OCI-LY7 (cell line): ENCODE measurements around the gene NCBP1. TPM values are rescaled to one million over a fixed set of nuclear protein-coding genes. Genes with fewer than 3 reads are reported as not detected.

Source experiments
- BruUV-seq: library from RNA; stranded (reverse); fragments of 400-500 nt; replicated peaks from 2 replicates; lab custom pipeline; 2021; lab: Mats Ljungman, UMichigan
- CTCF ChIA-PET: fragments of 300-600 bp; sonication (Branson Sonifier 250); formaldehyde crosslinking; loops from one replicate; lab custom pipeline; 2022; ENCODE audit warnings: antibody characterized with exemption; ENCODE audit not compliant: unreplicated experiment; lab: Charles Lee
- POLR2A ChIA-PET: fragments of 300-600 bp; sonication (Branson Sonifier 250); formaldehyde crosslinking; loops from one replicate; lab custom pipeline; 2022; ENCODE audit warnings: antibody characterized with exemption; lab: Charles Lee
- DNase-seq: peaks from one replicate; pipeline ENCODE4 v3.0.0-alpha.2; 2015; ENCODE audit warnings: low spot score
- H2AFZ ChIP-seq: fragments of 200-600 bp; sonication (generic), shearing (Covaris generic); 2 replicates; pipeline ENCODE4 v1.6.1; 2014; ENCODE audit warnings: mild to moderate bottlenecking, antibody characterized with exemption, low read length, moderate library complexity
- H3K27ac ChIP-seq: fragments of 200-600 bp; sonication (generic); 2 replicates; pipeline ENCODE4 v1.5.1; 2014; ENCODE audit warnings: mixed run types, low read depth, mild to moderate bottlenecking, moderate library complexity, low read length, inconsistent platforms; ENCODE audit not compliant: poor library complexity, severe bottlenecking
- H3K36me3 ChIP-seq: fragments of 200-600 bp; sonication (generic); 2 replicates; pipeline ENCODE4 v1.6.1; 2014; ENCODE audit warnings: mild to moderate bottlenecking, antibody characterized with exemption, low read length, moderate library complexity, mixed read lengths; ENCODE audit not compliant: insufficient read depth
- H3K4me1 ChIP-seq: fragments of 200-600 bp; sonication (generic); 2 replicates; pipeline ENCODE4 v1.5.1; 2014; ENCODE audit warnings: mild to moderate bottlenecking, low read length; ENCODE audit not compliant: insufficient read depth, poor library complexity, severe bottlenecking
- H3K4me2 ChIP-seq: fragments of 200-600 bp; sonication (generic); 2 replicates; pipeline ENCODE4 v1.6.1; 2014; ENCODE audit warnings: mild to moderate bottlenecking, low read length
- H3K4me3 ChIP-seq: fragments of 200-600 bp; sonication (generic); 2 replicates; pipeline ENCODE4 v1.5.1; 2014; ENCODE audit warnings: mild to moderate bottlenecking, low read depth, low read length; ENCODE audit not compliant: poor library complexity, severe bottlenecking
- H3K79me2 ChIP-seq: fragments of 200-600 bp; sonication (generic); 2 replicates; pipeline ENCODE4 v1.6.1; 2016; ENCODE audit warnings: low read depth, mild to moderate bottlenecking, low read length, moderate library complexity, mixed read lengths; ENCODE audit not compliant: insufficient read depth
- H3K9me2 ChIP-seq: fragments of 200-600 bp; sonication (generic); 2 replicates; pipeline ENCODE4 v1.6.1; 2016; ENCODE audit warnings: mild to moderate bottlenecking, low read length, mixed read lengths; ENCODE audit not compliant: insufficient read depth
- H3K9me3 ChIP-seq: fragments of 200-600 bp; sonication (generic); 2 replicates; pipeline ENCODE4 v1.6.1; 2014; ENCODE audit warnings: mild to moderate bottlenecking, mixed run types, low read length, mixed read lengths
- H4K20me1 ChIP-seq: fragments of 200-600 bp; sonication (generic); 2 replicates; pipeline ENCODE4 v1.6.1; 2014; ENCODE audit warnings: mild to moderate bottlenecking, antibody characterized with exemption, low read length, moderate library complexity, mixed read lengths; ENCODE audit not compliant: insufficient read depth
- EZH2phosphoT487 ChIP-seq: fragments of 200-600 bp; sonication (generic); IDR thresholded peaks from 2 replicates; pipeline ENCODE4 v1.6.1; 2018; ENCODE audit warnings: low read depth, borderline replicate concordance, mild to moderate bottlenecking, mixed run types, antibody characterized with exemption, low read length, moderate library complexity, mixed read lengths
- intact Hi-C: fragments of 100-400 bp; cut with micrococcal nuclease; formaldehyde crosslinking; loops from one replicate; pipeline ENCODE4 v1.10.0; 2022; ENCODE audit not compliant: unreplicated experiment
- total RNA-seq, 2 experiments: library from RNA; depleted of rRNA in 1 of 2; stranded (reverse); fragments of >200 nt in 1 of 2; shearing (Covaris generic) in 1 of 2; gene quantifications; 2 replicates each; pipeline ENCODE4 v1.2.3, GENCODE V29; 2014 to 2022
- TF ChIP-seq, protein P1 (sequence below): fragments of 200-600 bp; sonication (generic); conservative IDR thresholded peaks from 2 replicates; pipeline ENCODE4 v1.5.1; 2014; ENCODE audit warnings: mild to moderate bottlenecking, antibody characterized with exemption, low read length, moderate library complexity, mixed read lengths

NCBP1 gene
- total RNA-seq, 2 experiments from 2014 or later = 37.8 to 54.7 TPM

DNA sequence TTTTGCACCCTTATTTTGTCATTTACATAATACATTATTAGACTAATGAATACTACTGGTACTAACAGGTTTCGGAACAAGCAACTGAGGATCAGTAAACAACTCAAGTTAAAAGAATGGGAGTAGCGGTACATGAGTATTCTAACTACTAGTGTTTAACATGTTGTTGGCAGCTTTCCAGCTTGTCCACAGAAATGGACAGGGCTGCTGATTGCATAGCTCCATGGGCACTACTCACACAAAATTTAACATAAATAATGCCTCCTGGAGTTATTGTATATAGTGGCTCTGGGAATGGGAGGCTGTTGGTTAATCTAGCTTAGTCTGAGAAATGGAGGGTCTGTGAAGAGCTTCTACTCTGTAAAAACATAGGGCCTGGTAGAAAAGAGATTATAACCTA, 6.7 kb downstream of the NCBP1 start:
- Histone ChIP-seq H2AFZ (no peak overlapping the region), H4K20me1 (peaks cover 40% of the 10 kb centered on the region), H3K4me2 (no peak overlapping the region), H3K36me3 (peaks cover 90% of the 10 kb centered on the region), H3K4me1 (peaks cover 28% of the 10 kb centered on the region), H3K9me3 (no peaks in the 10 kb centered on the region), H3K4me3 (no peak overlapping the region), H3K27ac (no peak overlapping the region), H3K9me2 (no peaks in the 10 kb centered on the region), H3K79me2 (peaks cover 78% of the 10 kb centered on the region)
- ChIA-PET CTCF (interaction anchor here (0.5 kb wide), 1 partner anchor 151 kb away, joined by 3 read pairs; no protein-coding TSS in a partner anchor), POLR2A (interaction anchor here (0.7 kb wide), 1 partner anchor 16 kb away, joined by 3 read pairs; no protein-coding TSS in a partner anchor)
- TF ChIP-seq EZH2phosphoT487 = no peak
- TF ChIP-seq, protein P1, sequence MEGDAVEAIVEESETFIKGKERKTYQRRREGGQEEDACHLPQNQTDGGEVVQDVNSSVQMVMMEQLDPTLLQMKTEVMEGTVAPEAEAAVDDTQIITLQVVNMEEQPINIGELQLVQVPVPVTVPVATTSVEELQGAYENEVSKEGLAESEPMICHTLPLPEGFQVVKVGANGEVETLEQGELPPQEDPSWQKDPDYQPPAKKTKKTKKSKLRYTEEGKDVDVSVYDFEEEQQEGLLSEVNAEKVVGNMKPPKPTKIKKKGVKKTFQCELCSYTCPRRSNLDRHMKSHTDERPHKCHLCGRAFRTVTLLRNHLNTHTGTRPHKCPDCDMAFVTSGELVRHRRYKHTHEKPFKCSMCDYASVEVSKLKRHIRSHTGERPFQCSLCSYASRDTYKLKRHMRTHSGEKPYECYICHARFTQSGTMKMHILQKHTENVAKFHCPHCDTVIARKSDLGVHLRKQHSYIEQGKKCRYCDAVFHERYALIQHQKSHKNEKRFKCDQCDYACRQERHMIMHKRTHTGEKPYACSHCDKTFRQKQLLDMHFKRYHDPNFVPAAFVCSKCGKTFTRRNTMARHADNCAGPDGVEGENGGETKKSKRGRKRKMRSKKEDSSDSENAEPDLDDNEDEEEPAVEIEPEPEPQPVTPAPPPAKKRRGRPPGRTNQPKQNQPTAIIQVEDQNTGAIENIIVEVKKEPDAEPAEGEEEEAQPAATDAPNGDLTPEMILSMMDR = no peak
- no TSS peak for BruUV-seq
- no peak for DNase-seq
- intact Hi-C loops = no loop called here

- BruUV-seq = no TSS peak
- Histone ChIP-seq H3K36me3 (peaks cover 97% of the 10 kb centered on the region), H3K4me1 (no peaks in the 10 kb centered on the region), H3K9me2 (no peaks in the 10 kb centered on the region), H3K9me3 (no peaks in the 10 kb centered on the region), H3K27ac (no peak overlapping the region), H2AFZ (no peak overlapping the region), H3K4me2 (no peak overlapping the region), H3K79me2 (peaks cover 24% of the 10 kb centered on the region; the same call in 1 of the 2 replicates), H4K20me1 (0 out of 2 replicates have a peak, but pooled peaks cover 10% of the 10 kb centered on the region), H3K4me3 (no peak overlapping the region)
- no peak for DNase-seq
- POLR2A ChIA-PET = interaction anchor here (0.6 to 1.6 kb wide), 7 partner anchors 10 to 276 kb away, joined by 3 to 13 read pairs (median 5); partner anchors contain the start of genes NCBP1 and TSTD2
- CTCF ChIA-PET = interaction anchor here (0.9 to 1.1 kb wide), 2 partner anchors 12 to 14 kb away, joined by 3 read pairs; partner anchors contain the start of gene NCBP1
- intact Hi-C loops = loop anchor here (2.0 kb wide), 1 partner anchor 15 kb away; no protein-coding TSS in a partner anchor
- TF ChIP-seq EZH2phosphoT487 = no peak
- TF ChIP-seq, protein P1 = no peak
Observed at GRCh38 chr9:97645720-97646119, 12.1 kb downstream of the NCBP1 start.

GRCh38 chr9:97647996-97648395, 14.4 kb downstream of the NCBP1 start:
- H3K27ac ChIP-seq = no peak overlapping the region

More at GRCh38 chr9:97647996-97648395, 14.4 kb downstream of the NCBP1 start:
- ChIA-PET CTCF (no interaction called here), POLR2A (interaction anchor here (0.7 to 1.6 kb wide), 4 partner anchors 9 to 14 kb away, joined by 4 to 5 read pairs (median 4); partner anchors contain the start of gene NCBP1)
- Histone ChIP-seq H3K9me3 (no peaks in the 10 kb centered on the region), H3K4me3 (no peak overlapping the region), H3K4me2 (no peak overlapping the region), H3K4me1 (no peaks in the 10 kb centered on the region), H3K36me3 (peaks cover 98% of the 10 kb centered on the region), H3K79me2 (peaks cover 7% of the 10 kb centered on the region; the same call in 1 of the 2 replicates), H3K9me2 (no peaks in the 10 kb centered on the region), H2AFZ (no peak overlapping the region), H4K20me1 (0 out of 2 replicates have a peak, but pooled peaks cover 8% of the 10 kb centered on the region)
- no TSS peak for BruUV-seq
- TF ChIP-seq, protein P1 = no peak
- intact Hi-C loops = loop anchor here (2.0 kb wide), 1 partner anchor 13 kb away; no protein-coding TSS in a partner anchor
- no peak for DNase-seq
